HFF-Myc (cell line): ENCODE data around the gene P2RY6.

ENCODE experiments used
- DNase-seq: peaks from one replicate; pipeline ENCODE4 v3.0.0-alpha.2; 2011; ENCODE audit warnings: low read depth; ENCODE audit errors: extremely low read depth
- H3K4me3 ChIP-seq: replicated peaks from 2 replicates; pipeline ENCODE4 v1.5.1; 2011; ENCODE audit warnings: low read depth, mild to moderate bottlenecking, control low read depth, low read length
- CTCF ChIP-seq: IDR thresholded peaks from 2 replicates; pipeline ENCODE4 v1.5.1; 2012; ENCODE audit warnings: mild to moderate bottlenecking, low read depth, low read length, control low read depth; ENCODE audit errors: missing control alignments

The P2RY6 gene

GRCh38 chr11:73239111-73239521 is 33.0 kb upstream of the P2RY6 start:
- no peak overlapping the region for H3K4me3 ChIP-seq
- TF ChIP-seq CTCF = no peak
- DNase-seq = no peak

- DNase-seq = no peak
- no peak overlapping the region for H3K4me3 ChIP-seq
- no peak for TF ChIP-seq CTCF
Observed at GRCh38 chr11:73239571-73240189, 32.5 kb upstream of the P2RY6 start.

GRCh38 chr11:73240190-73240781 is 31.9 kb upstream of the P2RY6 start:
- TF ChIP-seq CTCF = no peak
- no peak overlapping the region for H3K4me3 ChIP-seq
- DNase-seq = no peak

GRCh38 chr11:73241300-73241699 is 30.8 kb upstream of the P2RY6 start:
- H3K4me3 ChIP-seq = no peak overlapping the region
- TF ChIP-seq CTCF = no peak
- no peak for DNase-seq

- H3K4me3 ChIP-seq = 0 out of 2 replicates have a peak overlapping the region, but pooled peaks have one; percentile 9
- peak; percentile 97 for TF ChIP-seq CTCF
- DNase-seq = peak; percentile 60
Observed at GRCh38 chr11:73242251-73243092, 29.7 kb upstream of the P2RY6 start.

- no peak for DNase-seq
- H3K4me3 ChIP-seq = no peak overlapping the region
- no peak for TF ChIP-seq CTCF
Observed at GRCh38 chr11:73243093-73243485, 29.0 kb upstream of the P2RY6 start.
